ENCODE results near the gene ST8SIA2.
"Not testable (repeated sequence)": the region's sequence is repeated elsewhere in the genome, so short reads cannot be mapped to it uniquely, and the experiment has no call there.

The ST8SIA2 gene

GRCh38 chr15:92468991-92469390 is 75.3 kb downstream of the ST8SIA2 start:
- DNase-seq (ENCODE audit: low read depth), result no peak
- TF ChIP-seq CTCF (IDR thresholded peaks at IDR 0.05; ENCODE audit: insufficient read depth, low read depth, low read length, missing control alignments), result no peak

GRCh38 chr15:92471288-92471687 is 77.6 kb downstream of the ST8SIA2 start:
- no peak overlapping the region for H3K4me3 ChIP-seq (ENCODE audit: low read depth, low read length)
- no peak for DNase-seq (ENCODE audit: low read depth)
- TF ChIP-seq CTCF (IDR thresholded peaks at IDR 0.05; ENCODE audit: insufficient read depth, low read depth, low read length, missing control alignments), result no peak

More at GRCh38 chr15:92468991-92469390, 75.3 kb downstream of the ST8SIA2 start:
- no peak overlapping the region for H3K4me3 ChIP-seq (ENCODE audit: low read depth, low read length)

DNA sequence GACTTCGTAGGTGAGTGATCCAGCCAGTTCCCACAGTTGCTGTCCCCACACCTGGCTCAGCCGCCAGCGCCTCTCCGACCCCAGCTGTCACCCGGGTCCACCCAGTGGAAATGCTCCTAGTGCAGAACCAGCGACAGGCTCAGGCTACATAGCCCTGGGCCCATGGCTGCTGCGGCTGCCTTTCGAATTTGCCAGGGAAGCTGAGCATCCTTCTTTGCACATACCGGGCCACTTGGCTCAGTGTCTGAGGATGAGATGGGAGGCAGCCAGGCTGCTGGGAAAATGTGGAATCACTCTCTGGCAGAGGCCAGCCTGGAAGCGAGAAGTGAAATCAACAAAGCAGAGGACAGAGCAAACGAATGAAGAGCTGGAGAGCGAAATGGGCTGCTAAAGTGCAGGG is 80.1 kb downstream of the ST8SIA2 start:
- TF ChIP-seq CTCF (IDR thresholded peaks at IDR 0.05; ENCODE audit: insufficient read depth, low read depth, low read length, missing control alignments), result no peak
- no peak for DNase-seq (ENCODE audit: low read depth)
- no peak overlapping the region for H3K4me3 ChIP-seq (ENCODE audit: low read depth, low read length)

- H3K4me3 ChIP-seq (ENCODE audit: low read depth, low read length); DNase-seq (ENCODE audit: low read depth): not testable (repeated sequence)
Observed at GRCh38 chr15:92479730-92480129, 86.0 kb downstream of the ST8SIA2 start.

GRCh38 chr15:92480361-92480760 is 86.7 kb downstream of the ST8SIA2 start:
- no peak overlapping the region for H3K4me3 ChIP-seq (ENCODE audit: low read depth, low read length)
- no peak for DNase-seq (ENCODE audit: low read depth)
- TF ChIP-seq CTCF (IDR thresholded peaks at IDR 0.05; ENCODE audit: insufficient read depth, low read depth, low read length, missing control alignments), result no peak

- TF ChIP-seq CTCF (IDR thresholded peaks at IDR 0.05; ENCODE audit: insufficient read depth, low read depth, low read length, missing control alignments), result no peak
- no peak for DNase-seq (ENCODE audit: low read depth)
Observed at GRCh38 chr15:92485441-92485840, 91.8 kb downstream of the ST8SIA2 start.

GRCh38 chr15:92492551-92493115 is 99.0 kb downstream of the ST8SIA2 start:
- no peak for DNase-seq (ENCODE audit: low read depth)
- no peak overlapping the region for H3K4me3 ChIP-seq (ENCODE audit: low read depth, low read length)
- no peak for TF ChIP-seq CTCF (IDR thresholded peaks at IDR 0.05; ENCODE audit: insufficient read depth, low read depth, low read length, missing control alignments)

More at GRCh38 chr15:92485441-92485840, 91.8 kb downstream of the ST8SIA2 start:
- H3K4me3 ChIP-seq (ENCODE audit: low read depth, low read length), result no peak overlapping the region
